ENCODE results near the gene FGF14.

FGF14 gene

GRCh38 chr13:101893021-101893420 is 508.8 kb downstream of the FGF14 start:
- H3K4me3 ChIP-seq (ENCODE audit: low read depth, low read length): no peak overlapping the region
- TF ChIP-seq, protein P1, sequence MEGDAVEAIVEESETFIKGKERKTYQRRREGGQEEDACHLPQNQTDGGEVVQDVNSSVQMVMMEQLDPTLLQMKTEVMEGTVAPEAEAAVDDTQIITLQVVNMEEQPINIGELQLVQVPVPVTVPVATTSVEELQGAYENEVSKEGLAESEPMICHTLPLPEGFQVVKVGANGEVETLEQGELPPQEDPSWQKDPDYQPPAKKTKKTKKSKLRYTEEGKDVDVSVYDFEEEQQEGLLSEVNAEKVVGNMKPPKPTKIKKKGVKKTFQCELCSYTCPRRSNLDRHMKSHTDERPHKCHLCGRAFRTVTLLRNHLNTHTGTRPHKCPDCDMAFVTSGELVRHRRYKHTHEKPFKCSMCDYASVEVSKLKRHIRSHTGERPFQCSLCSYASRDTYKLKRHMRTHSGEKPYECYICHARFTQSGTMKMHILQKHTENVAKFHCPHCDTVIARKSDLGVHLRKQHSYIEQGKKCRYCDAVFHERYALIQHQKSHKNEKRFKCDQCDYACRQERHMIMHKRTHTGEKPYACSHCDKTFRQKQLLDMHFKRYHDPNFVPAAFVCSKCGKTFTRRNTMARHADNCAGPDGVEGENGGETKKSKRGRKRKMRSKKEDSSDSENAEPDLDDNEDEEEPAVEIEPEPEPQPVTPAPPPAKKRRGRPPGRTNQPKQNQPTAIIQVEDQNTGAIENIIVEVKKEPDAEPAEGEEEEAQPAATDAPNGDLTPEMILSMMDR (IDR thresholded peaks at IDR 0.05; ENCODE audit: borderline replicate concordance, insufficient read depth, low read depth, low read length): no peak

- no peak overlapping the region for H3K4me3 ChIP-seq (ENCODE audit: low read depth, low read length)
- TF ChIP-seq, protein P1 (IDR thresholded peaks at IDR 0.05; ENCODE audit: borderline replicate concordance, insufficient read depth, low read depth, low read length): no peak
These were observed 509.6 kb downstream of the FGF14 start for GRCh38 chr13:101892296-101892695.

DNA sequence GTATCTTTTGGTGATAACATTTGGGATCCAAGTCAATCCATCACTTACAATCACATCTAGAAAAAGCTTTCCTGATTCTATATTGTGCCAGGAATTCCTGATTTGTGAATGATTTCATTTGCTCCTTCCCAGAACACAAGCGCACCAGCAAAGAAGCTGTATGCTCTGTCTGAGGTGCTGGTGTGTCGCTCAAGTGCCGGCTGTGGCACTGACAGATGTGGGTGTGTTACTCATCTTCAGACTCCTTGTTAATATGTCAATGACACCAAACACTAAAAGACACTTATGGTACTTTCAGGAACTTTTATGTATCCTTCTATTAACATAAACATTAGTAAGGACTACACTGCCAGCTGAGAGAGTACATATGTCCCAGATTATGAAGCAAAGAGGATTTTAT is 520.3 kb downstream of the FGF14 start:
- TF ChIP-seq, protein P1 (IDR thresholded peaks at IDR 0.05; ENCODE audit: borderline replicate concordance, insufficient read depth, low read depth, low read length): no peak
- no peak overlapping the region for H3K4me3 ChIP-seq (ENCODE audit: low read depth, low read length)

DNA sequence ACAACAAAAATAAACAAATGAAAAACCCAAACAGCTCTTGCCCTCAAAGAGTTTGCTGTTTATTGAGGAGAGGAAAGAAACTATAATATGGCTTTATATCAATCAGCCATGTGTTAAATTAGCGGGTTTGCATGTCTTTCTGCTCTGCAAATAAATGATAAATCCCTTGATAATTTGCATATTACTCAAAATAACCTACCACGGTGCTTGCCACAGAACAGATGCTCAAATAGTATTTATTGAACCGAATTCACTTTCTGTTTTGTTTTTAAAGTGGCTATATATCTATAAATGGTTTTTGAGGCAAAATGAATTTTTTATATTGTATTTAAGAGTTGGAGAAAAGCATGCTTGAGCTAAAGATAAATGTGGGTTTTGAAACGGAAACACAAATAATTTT is 521.3 kb downstream of the FGF14 start:
- no peak overlapping the region for H3K4me3 ChIP-seq (ENCODE audit: low read depth, low read length)
- TF ChIP-seq, protein P1 (IDR thresholded peaks at IDR 0.05; ENCODE audit: borderline replicate concordance, insufficient read depth, low read depth, low read length): no peak

DNA sequence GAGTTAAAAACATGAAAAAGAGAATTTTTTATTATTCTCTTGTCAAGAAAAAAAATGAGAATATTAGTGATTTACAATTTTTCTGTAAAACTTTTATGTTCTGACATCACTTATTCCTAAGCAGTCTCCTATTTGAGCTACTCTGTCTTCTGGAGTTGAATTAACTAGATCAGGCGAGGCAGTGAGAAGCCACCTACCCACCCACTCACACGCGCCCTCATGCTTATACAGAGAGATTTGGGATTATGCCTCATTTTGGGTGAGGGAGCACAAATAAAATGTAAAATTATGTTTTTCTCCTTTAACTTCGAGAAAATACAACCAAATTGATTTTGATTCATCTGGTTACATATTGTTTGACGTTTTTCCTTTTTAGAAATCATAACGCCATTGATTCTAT is 524.9 kb downstream of the FGF14 start:
- TF ChIP-seq, protein P1 (IDR thresholded peaks at IDR 0.05; ENCODE audit: borderline replicate concordance, insufficient read depth, low read depth, low read length): no peak
- H3K4me3 ChIP-seq (ENCODE audit: low read depth, low read length): no peak overlapping the region

DNA sequence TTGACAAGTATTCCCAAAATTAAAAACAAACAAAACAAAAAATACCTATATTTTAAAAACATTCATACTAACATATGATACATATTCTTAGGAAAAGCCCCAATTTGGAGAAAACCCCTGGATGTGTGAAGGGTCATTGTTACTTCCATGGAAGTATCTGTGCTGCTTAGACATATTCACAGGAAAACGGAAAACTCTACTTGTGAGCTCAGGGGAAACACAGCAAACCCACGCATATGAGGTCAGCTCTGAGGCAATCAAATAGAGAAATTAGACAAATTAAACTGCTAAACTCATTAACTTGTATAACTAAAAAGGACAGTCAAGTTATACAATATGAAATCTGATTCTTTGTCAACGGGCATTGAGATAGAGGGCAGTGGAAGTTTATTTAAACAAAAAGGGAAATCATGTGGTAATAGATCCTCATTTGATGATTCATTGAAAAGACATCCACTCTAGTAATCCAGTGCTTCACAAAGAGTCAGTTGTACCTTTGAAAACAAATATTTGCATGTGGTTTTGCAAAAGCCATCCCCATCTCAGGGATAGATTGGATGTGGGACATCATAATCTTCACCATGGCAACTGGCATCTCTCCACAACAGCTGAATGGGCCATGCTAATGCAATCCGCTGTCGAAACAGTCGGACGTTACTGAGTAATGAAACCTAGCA is 526.0 kb downstream of the FGF14 start:
- TF ChIP-seq, protein P1 (IDR thresholded peaks at IDR 0.05; ENCODE audit: borderline replicate concordance, insufficient read depth, low read depth, low read length): no peak
- H3K4me3 ChIP-seq (ENCODE audit: low read depth, low read length): no peak overlapping the region

GRCh38 chr13:101875091-101875490 is 526.8 kb downstream of the FGF14 start:
- H3K4me3 ChIP-seq (ENCODE audit: low read depth, low read length): no peak overlapping the region
- TF ChIP-seq, protein P1 (IDR thresholded peaks at IDR 0.05; ENCODE audit: borderline replicate concordance, insufficient read depth, low read depth, low read length): no peak

Measured in GM12875 (cell line).